ENCODE data around the gene SYN1.

DNA sequence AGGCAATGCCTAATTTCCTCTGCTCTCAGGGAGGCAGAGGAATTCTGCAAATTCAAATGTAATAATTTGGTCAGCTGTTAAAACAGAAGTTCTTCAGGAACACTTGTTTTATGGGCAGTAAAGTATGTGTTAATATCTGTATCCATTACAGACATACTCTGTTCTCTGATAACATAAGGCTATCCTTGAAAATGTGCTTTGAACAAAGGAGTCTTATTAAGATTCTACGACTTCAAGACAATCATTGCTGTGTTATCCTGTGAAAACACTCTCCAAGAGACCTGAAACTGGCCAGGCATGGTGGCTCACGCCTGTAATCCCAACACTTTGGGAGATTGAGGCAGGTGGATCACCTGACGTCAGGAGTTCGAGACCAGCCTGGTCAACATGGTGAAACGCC is 12.0 kb upstream of the SYN1 start:
- TF ChIP-seq, protein P1, sequence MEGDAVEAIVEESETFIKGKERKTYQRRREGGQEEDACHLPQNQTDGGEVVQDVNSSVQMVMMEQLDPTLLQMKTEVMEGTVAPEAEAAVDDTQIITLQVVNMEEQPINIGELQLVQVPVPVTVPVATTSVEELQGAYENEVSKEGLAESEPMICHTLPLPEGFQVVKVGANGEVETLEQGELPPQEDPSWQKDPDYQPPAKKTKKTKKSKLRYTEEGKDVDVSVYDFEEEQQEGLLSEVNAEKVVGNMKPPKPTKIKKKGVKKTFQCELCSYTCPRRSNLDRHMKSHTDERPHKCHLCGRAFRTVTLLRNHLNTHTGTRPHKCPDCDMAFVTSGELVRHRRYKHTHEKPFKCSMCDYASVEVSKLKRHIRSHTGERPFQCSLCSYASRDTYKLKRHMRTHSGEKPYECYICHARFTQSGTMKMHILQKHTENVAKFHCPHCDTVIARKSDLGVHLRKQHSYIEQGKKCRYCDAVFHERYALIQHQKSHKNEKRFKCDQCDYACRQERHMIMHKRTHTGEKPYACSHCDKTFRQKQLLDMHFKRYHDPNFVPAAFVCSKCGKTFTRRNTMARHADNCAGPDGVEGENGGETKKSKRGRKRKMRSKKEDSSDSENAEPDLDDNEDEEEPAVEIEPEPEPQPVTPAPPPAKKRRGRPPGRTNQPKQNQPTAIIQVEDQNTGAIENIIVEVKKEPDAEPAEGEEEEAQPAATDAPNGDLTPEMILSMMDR (optimal IDR thresholded peaks at IDR 0.05 in 1 of 3, IDR thresholded peaks at IDR 0.05 in 1 of 3, conservative IDR thresholded peaks at IDR 0.05 in 1 of 3; ENCODE audit: extremely low read depth in 1 of 3, insufficient read depth in 2 of 3, low read length in 3 of 3) = no peak
- no peak for TF ChIP-seq EZH2 (IDR thresholded peaks at IDR 0.05; ENCODE audit: low read length)
